Embryonic facial prominence (tissue), 1 donor: ENCODE data around the gene MXD3.
"Not testable (repeated sequence)": the region's sequence is repeated elsewhere in the genome, so short reads cannot be mapped to it uniquely, and the experiment has no call there.

Experiments
- DNase-seq: peaks from one replicate; pipeline ENCODE4 v3.0.0-alpha.2; 2016; ENCODE audit errors: extremely low spot score

Gene MXD3, protein sequence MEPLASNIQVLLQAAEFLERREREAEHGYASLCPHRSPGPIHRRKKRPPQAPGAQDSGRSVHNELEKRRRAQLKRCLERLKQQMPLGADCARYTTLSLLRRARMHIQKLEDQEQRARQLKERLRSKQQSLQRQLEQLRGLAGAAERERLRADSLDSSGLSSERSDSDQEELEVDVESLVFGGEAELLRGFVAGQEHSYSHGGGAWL

GRCh38 chr5:177311723-177312648, at the start of gene MXD3:
Gene MXD3, minus strand, starts transcription at chr5:177311898. Its CDS starts 68 bp downstream, at chr5:177311830.
- peak; percentile 90 for DNase-seq

- not testable (repeated sequence) for DNase-seq
Measured at GRCh38 chr5:177360740-177361139, 49.0 kb upstream of the MXD3 start.

GRCh38 chr5:177359860-177360259, 48.2 kb upstream of the MXD3 start:
- no peak for DNase-seq

GRCh38 chr5:177359451-177359851, 47.8 kb upstream of the MXD3 start:
- no peak for DNase-seq

- no peak for DNase-seq
Measured at GRCh38 chr5:177358370-177358819, 46.7 kb upstream of the MXD3 start.

DNA sequence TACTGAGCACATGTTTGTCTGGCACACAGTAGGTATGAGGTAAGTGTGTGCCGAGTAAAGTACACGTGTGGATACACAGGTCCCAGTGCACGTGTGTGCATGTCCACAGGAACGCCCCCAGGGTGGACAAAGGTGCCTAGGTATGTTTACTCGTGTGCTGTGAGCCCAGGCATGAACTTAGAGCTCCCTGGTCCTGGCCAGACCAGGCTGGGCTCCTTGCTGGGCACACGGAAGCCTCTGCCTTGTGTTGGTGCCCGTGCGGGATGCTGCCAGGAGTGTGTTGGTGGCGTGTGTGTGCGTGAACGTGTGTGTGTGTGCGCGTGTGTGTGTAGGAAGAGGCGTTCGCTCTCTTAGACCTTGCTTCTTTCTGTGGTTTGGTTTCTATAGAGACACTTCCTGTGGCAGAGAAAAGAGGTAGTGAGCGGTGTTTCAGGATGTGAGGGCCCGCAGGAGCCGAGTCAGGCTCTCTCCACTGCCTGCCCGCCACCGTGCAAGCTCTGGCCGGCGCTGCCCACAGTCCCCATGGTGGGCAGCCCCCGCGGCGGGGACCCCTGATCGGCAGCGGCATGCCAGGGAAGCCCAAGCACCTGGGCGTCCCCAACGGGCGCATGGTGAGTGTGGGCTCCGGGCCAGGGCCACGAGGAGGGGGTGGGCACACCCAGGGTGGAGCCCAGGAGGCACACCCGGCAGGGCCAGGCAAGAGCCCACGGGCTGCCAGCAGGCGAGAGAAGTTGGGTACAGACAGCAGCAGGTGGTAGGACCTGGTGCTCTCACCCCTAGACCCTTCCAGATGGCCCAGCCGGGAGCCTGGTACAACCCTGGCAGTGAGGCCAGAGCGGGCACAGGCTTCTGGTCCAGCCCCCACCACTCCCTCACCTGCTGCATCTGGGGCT, 46.0 kb upstream of the MXD3 start, which contains the start of gene RGS14:
RGS14 (plus strand) TSS at position 466 of the 893 bp plus-strand sequence; CDS start at position 567, 101 bp downstream.
- no peak for DNase-seq

DNA sequence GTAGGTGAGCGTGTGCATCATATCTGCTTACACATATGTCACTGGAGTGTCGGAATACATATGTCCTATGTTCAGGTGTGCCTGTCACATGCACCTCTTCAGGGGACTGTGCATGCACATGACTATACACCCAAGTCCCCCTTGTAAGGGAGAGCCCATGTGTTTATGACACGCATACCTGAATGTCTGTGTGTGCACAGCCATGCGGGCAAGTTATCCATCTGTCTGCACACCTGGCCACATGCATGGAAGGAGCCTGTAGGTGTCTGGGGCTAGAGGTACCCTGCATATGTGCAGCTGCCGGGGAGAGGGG, 45.4 kb upstream of the MXD3 start:
- no peak for DNase-seq

DNA sequence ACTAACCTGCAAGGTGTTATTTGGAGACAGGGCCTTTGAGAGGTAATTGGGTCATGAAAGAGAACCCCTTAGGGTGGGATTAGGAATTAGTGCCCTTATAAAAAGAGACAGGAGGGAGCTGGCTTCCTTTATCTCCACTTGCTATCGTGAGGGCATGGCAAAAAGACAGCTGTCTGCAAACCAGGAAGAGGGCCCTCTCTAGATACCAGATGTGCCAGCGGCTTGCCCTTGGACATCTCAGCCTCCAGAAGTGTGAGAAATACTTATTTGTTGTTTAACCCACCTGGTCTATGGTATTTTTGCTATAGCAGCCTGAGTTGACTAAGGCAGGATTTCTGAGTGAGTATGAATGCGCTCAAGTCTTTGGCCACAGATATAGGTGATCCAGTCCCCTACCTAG, 45.0 kb upstream of the MXD3 start:
- no peak for DNase-seq

DNA sequence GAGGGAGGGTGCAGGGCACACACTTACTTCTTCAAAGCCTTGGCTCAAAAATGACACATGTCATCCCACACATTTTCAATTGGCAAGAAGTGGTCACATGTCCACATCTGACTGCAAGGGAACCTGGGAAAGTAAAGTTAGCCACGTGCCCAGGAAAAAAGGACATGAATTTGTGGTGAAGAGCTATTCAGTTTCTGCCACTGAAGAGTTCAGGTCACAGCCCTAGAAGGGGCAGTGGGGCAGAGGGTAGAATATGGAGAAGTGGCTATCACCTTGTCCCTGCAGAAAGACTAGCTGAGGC, 44.1 kb upstream of the MXD3 start:
- no peak for DNase-seq

DNA sequence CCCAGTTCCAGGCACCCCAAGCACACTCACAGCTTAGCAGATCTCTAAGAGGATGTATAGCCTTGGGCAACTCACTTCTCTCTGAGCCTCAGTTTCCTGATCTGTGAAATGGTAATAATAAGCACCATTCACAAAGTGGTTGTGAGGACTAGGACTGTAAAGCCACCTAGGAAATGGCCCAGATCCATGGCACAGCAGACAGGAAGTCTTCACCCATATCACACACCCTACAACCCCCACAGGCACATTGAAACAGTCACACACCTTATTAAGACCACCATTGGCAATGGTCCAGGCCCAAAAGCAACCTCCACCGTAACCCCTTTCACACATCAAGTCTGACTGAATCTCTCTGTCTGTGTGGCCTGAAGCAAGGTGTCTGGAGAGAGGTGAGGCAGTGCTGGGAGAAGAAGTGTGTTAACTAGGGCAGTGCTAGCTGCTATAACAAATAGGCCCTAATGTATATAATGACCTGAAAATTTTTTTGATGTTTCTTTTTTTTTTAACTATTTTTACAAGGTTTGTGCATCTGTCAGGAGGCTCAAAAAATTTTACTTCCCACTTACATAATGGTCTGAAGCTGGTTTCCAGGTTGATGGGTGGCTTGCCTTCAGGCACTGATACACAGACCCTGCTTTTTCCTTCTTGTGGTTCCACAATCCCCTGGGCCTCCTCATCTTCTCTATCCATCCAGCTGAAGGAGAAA, 43.6 kb upstream of the MXD3 start:
- no peak for DNase-seq

- no peak for DNase-seq
Measured at GRCh38 chr5:177354711-177355110, 43.0 kb upstream of the MXD3 start.

DNA sequence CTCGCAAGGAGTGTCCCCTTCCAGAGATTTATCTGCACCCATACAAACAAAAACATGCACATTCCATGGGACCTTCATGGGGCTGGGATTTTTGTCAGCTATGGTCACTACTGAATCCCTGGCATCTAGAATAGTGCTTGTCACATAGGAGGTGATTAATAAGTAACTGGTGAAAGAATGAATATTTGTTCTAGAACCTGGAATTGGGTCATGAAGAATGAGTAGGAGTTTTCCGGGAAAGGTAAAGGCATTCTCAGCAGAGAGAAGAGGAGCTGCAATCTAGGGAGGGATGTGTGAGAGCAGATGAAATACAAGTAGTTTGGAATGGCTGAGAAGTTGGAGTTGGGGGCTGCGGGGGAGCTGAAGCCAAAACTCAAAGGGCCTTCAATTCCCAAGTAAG, 42.6 kb upstream of the MXD3 start:
- no peak for DNase-seq

- no peak for DNase-seq
Measured at GRCh38 chr5:177353093-177353492, 41.4 kb upstream of the MXD3 start.

GRCh38 chr5:177351392-177352329, 40.0 kb upstream of the MXD3 start, which contains the start of gene LMAN2:
Gene LMAN2, minus strand, starts transcription at chr5:177351668. Its CDS starts 21 bp downstream, at chr5:177351647.
- peak; percentile 95 for DNase-seq

- DNase-seq = no peak
Measured at GRCh38 chr5:177350776-177351391, 39.2 kb upstream of the MXD3 start.

DNA sequence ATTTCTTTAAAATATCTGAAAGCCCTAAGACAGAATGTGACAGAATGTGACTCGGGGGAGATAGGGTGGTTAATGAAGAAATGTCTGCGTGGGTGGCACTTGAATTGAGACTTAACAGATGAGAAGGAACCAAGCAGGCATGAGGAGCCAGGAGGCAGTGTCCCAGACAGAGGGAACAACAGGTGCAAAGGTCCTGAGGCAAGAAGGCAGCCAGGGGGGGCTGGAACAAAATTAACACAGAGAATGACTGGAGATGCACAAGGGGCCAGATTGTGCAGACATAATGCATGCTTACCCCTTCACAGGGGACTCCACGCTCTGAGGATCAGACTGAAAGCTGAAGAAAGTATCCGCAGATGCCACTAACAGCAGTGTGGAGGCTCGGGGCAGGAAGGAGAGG, 38.1 kb upstream of the MXD3 start:
- no peak for DNase-seq

GRCh38 chr5:177349362-177349647, 37.6 kb upstream of the MXD3 start:
- DNase-seq = no peak

DNA sequence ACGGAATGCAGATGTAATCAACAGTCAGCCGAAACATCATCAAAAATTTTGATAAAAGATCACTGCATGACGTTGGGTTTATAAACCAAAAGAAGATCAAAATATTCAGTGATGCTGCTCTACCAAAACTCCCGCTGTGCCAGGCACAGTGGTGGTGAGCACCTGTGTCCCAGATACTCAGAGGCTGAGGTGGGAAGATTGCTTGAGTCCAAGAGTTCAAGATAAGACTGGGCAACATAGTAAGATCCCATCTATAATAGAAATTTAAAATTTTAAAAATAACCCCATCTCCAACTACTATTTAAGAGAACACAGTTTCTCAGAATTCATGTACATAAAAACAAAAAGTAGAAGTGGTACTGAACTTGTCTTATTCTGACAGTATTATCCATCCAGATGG, 36.0 kb upstream of the MXD3 start:
- no peak for DNase-seq

- DNase-seq = no peak
Measured at GRCh38 chr5:177346820-177347219, 35.1 kb upstream of the MXD3 start.

DNA sequence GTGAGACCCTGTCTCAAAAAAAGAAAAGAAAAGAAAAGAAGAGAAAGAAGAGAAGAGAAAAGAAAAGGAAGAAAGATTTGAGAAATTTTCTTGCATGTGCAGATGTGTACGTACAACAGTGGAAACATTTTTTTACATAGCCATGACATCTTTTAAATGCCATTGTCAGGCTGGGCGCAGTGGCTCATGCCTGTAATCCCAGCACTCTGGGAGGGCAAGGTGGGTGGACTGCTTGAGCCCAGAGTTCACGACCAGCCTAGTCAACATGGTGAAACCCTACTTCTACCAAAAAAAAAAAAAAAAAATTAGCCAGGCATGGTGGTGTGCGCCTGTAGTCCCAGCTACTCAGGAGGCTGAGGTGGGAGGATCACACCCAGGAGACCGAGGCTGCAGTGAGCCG, 33.2 kb upstream of the MXD3 start:
- DNase-seq = no peak
